ENCODE results near the gene C11orf86.

- TF ChIP-seq, protein P1, sequence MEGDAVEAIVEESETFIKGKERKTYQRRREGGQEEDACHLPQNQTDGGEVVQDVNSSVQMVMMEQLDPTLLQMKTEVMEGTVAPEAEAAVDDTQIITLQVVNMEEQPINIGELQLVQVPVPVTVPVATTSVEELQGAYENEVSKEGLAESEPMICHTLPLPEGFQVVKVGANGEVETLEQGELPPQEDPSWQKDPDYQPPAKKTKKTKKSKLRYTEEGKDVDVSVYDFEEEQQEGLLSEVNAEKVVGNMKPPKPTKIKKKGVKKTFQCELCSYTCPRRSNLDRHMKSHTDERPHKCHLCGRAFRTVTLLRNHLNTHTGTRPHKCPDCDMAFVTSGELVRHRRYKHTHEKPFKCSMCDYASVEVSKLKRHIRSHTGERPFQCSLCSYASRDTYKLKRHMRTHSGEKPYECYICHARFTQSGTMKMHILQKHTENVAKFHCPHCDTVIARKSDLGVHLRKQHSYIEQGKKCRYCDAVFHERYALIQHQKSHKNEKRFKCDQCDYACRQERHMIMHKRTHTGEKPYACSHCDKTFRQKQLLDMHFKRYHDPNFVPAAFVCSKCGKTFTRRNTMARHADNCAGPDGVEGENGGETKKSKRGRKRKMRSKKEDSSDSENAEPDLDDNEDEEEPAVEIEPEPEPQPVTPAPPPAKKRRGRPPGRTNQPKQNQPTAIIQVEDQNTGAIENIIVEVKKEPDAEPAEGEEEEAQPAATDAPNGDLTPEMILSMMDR (IDR thresholded peaks at IDR 0.05; ENCODE audit: low read depth, low read length), result no peak
- TF ChIP-seq EZH2phosphoT487 (IDR thresholded peaks at IDR 0.05; ENCODE audit: low read depth), result no peak
Measured at GRCh38 chr11:66974724-66975404, at the start of gene C11orf86.

Data from OCI-LY3 (cell line).